T-helper 1 cell (primary cell): ENCODE results near the gene TMEM126A.
A peak's percentile ranks its signal among the peaks of the same experiment; 100 is the strongest.
"Not testable (repeated sequence)": the region's sequence is repeated elsewhere in the genome, so short reads cannot be mapped to it uniquely, and the experiment has no call there.

ENCODE experiments used
- DNase-seq, 5 donors: peaks; one replicate each; pipeline ENCODE4 v3.0.0-alpha.2; 2012 to 2020
- total RNA-seq, 4 donors: gene quantifications; one replicate each; lab custom pipeline; 2026; lab: John Stamatoyannopoulos, UW

TMEM126A gene
- 8.8 to 13.5 (median 12.1) reads per million in 4 donors for total RNA-seq

DNA sequence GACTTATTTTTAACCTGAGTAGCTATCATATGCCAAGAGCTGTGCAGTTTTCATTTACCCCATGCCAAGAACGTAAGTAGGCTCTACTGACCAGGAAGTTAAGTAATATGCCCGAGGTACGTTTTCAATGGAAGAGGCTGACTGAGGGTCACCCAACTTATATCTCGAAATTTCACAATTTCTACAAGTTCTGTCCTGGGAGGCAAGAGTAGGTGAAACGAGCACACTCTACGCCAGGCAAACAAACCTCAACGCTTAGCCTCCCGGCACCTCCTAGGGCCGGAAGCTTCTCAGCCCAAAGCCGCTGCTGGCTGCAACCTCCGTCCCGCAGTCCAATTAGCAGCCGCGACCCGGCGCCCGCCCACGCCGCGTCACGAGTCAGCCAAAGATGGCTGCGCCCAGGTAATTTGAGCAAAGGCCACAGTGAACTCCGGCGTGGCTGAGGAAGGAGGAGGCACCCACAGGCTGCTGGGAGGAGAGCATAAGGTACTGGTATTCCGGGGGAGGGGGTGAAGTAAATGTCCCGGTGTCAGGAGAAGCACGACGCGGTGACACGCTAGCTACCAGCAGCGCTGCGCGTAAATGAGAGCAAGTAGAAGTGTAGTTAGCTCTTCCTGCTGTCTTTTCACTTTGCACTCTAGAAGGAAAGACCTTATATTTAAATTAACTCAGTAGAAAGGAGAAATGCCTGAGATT, at the start of gene TMEM126A:
Gene TMEM126A, plus strand, starts transcription at position 364 of the 696 bp plus-strand sequence. CDS start 2,289 bp downstream, outside the sequence.
- DNase-seq, result peak; percentile 80 to 91 (median 86)

DNA sequence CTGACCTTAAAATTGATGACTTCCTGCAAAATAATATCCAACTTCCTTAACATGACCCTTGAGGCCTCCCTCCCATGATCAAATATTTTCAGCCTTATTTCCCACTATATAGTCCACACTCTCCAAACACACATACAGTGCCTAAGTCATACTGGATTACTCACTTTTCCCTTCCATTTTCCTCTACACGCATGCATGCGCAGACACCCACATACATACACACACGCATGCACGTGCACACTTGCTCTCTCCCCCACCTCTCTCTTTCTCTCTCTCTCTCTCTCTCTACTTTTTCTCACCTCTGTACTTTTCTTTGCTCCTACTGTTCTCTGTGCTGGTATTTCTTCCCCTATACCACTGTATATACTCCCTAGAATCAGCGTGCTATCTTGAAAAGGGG, 48.7 kb upstream of the TMEM126A start:
- no peak for DNase-seq

DNA sequence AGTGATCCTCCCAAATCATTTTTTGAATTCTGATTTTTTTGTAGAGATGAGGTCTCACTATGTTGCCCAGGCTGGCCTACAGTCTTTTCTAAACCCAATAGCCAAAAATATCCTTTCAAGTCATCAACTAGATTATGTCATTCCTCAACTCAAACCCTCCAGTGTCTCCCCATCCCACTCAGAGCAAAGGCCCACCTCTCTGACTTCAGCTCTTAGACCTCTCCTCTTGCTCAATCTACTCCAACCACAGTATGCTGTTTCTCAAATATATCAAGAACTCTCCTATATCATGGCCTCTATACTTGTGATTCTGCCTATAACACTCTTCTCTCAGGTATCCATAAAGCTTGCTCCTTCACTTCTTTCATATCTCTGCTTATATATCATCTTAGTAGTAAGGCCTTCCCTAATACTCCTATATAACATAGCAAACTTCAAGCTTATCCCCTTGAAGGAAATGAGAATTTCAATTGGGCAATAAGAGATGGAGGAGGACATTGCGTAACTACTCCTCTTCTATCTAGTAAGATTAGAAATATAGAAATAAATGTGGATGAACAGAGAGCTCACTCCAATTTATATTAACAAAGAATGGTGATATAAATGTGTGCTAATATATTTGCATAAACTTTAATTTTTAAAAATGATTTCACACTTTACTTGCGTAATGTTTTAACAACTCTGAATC, 45.1 kb upstream of the TMEM126A start:
- no peak for DNase-seq

DNA sequence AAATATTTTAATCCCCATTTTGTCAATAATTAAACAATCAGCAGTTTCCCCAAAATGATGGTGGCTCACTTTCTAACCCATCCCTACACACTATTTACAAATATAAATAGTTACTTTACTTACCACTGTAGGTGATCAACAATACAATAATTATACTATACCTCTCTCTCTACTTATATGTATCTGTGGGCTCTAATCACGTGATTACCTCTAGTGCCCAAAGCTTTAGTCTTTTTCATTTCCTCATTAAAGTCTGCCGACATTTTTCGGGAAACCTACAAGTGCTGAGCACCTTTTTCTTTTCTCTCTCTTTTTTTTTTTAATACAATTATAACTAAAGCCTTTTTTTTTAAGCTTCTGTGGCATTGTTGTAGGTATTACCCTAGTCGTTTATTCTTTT, 44.5 kb upstream of the TMEM126A start:
- DNase-seq, result no peak

DNA sequence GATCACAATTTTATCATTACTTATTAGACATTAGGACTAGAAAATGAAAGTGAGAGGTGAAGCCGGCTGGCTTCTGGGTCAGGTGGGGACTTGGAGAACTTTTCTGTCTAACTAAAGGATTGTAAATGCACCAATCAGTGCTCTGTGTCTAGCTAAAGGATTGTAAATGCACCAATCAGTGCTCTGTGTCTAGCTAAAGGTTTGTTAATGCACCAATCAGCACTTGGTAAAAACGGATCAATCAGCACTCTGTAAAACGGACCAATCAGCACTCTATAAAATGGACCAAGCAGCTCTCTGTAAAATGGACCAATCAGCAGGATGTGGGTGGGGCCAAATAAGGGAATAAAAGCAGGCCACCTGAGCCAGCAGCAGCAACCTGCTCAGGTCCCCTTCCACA, 41.5 kb upstream of the TMEM126A start:
- DNase-seq, result not testable (repeated sequence)

DNA sequence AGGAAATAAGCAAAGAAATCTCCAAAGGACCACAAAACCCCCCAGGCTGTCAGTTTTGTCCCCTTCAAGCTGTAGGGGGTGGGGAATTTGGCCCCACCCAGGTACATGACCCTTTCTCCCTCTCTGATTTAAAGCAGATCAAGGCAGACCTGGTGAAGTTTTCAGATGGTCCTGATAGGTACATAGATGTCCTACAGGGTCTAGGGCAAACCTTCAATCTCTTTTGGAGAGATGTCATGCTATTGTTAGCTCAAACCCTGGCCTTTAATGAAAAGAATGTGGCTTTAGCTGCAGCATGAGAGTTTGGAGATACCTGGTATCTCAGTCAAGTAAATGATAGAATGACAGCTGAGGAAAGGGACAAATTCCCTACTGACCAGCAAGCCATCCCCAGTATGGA, 39.1 kb upstream of the TMEM126A start:
- not testable (repeated sequence) for DNase-seq

DNA sequence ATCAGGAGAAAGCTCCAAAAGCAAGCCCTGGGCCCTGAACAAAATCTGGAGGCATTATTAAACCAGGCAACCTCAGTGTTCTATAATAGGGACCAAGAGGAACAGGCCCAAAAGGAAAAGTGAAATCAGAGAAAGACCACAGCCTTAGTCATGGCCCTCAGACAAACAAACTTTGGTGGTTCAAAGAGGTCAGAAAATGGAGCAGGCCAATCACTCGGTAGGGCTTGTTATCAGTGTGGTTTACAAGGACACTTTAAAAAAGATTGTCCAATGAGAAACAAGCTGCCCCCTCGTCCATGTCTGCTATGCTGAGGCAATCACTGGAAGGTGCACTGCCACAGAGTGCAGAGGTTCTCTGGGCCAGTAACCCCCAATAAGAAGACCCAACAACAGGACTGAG, 38.5 kb upstream of the TMEM126A start:
- DNase-seq, result not testable (repeated sequence)

DNA sequence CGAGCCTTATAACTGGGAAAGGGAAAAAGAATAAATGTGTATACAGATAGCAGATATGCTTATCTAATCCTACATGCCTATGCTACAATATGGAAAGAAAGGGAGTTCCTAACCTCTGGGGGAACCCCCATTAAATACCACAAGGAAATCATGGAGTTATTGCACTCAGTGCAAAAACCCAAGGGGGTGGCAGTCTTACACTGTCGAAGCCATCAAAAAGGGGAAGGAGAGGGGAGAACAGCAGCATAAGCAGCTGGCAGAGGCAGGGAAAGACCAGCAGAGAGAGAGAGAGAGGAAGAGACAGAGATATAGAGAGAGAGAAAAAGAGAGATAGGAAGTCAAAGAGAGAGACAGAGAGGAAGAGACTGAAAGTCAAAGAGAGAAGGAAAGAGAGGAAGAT, 36.1 kb upstream of the TMEM126A start:
- not testable (repeated sequence) for DNase-seq

DNA sequence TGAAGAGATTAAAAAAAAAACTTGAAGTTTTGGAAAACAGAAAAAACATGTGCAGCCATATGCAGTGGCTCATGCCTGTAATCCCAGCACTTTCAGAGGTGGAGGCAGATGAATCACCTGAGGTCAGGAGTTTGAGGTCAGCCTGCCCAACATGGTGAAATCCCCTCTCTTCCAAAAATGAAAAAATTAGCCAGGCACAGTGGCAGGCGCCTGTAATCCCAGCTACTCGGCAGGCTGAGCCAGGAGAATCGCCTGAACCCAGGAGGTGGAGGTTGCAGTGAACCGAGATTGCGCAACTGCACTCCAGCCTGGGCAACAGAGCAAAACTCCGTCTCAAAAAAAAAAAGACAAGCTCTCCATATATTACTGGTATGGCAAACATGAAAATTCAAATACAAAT, 28.3 kb upstream of the TMEM126A start:
- no peak for DNase-seq

DNA sequence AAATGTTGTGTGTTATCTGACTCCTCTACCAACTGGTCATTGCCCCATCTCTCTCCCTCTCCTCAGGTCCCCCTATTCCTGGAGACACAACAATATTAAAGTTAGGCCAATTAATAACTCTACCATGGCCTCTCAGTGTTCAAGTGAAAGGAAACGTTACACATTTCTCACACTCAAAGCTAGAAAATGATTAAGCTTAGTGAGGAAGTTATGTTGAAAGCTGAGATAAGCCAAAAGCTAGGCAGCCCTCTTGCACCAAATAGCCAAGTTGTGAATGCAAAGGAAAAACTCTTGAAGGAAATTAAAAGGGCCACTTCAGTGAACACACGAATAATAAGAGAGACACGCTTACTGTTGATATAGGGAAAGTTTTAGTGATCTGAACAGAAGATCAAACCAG, 27.5 kb upstream of the TMEM126A start:
- DNase-seq, result no peak

DNA sequence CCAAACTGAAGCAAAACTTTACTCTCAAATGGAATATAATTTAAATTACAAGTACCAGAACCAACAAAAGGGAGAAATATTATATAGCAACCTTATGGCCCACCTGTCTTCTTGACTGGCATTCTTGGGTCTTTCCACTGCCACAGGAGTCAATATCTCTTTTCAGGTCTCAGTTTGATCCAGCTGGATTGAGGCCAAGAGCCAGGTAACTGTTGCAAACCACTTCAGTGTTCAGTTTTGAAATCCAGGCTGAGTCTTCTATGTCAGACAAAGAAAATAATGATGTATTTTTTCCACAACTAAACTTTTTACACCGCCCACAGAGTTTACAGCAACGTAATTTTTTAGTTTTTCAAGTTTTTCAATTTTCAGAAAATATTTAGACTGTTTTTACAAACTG, 21.3 kb upstream of the TMEM126A start:
- DNase-seq, result no peak

DNA sequence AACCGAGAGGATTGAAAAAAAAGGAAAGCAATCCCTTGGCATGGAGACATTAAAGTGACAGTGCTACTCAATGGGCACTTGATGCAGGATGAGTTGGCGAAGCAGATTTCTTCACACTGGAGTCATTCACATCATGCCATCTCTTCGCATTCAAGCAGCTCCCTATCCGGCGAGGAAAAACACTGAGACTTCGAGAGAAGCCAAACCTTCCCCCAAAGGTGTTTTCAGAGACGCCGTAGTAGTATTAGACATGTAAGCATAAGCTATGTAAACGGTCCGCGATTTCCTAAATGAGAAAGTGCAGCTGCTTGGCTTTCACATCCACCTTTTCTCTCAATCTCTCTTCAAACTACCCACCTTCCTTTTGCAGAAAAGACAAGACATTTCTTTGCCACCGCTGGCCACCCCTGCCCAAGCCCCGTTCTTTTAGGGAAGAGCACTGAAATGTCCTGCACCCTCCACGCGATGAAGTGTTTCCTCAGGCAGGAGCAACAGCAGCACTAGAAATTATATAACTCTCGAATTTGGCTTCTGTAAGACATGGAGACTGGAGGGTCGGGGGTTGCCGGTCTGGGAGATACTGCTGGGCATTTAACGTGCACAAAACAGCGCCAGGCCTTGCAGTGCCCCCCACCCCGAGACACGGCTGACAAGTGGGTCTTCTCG, 20.3 kb upstream of the TMEM126A start, which contains the start of gene DLG2:
Gene DLG2, minus strand, starts transcription at position 13 of the 666 bp plus-strand sequence.
- DNase-seq, result no peak

DNA sequence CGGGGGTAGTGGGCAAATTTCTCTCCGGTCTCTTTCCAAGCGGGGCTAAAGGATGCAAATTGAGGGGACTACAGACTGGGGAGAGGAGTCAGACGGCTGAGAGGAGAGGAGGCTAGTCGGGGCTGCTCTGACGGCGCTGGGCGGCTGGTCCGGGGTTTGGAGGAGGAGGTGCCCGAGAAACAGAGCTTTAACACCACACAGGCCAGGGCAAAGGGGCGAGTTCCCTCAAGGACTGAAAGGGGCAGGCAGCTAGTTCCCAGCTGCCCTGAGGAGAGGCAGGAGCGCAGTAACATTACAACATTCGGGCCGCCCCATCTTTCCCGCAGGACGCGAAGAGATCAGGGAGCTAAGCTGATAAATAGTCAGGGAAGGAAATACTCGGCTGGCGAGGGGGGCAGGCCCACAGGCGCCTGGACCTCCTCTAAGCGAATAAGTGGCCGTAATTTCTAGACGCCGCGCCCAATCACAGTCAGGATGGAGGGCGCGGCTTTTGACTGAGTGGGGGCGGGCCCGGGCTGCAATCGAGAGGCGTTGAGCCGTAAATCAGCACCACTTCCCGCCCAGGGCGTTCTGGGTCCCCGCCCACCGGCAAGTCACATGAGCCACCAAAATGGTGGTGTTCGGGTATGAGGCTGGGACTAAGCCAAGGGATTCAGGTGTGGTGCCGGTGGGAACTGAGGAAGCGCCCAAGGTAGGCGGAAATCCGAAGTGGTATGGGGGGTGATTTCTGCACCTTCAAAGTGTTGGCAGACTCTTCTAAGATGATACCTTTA, 19.6 kb upstream of the TMEM126A start, which contains the start of gene TMEM126B:
Gene TMEM126B, plus strand, starts transcription at position 596 of the 773 bp plus-strand sequence. Its CDS starts 15 bp downstream, at position 611.
- peak; percentile 90 to 97 (median 95) for DNase-seq

DNA sequence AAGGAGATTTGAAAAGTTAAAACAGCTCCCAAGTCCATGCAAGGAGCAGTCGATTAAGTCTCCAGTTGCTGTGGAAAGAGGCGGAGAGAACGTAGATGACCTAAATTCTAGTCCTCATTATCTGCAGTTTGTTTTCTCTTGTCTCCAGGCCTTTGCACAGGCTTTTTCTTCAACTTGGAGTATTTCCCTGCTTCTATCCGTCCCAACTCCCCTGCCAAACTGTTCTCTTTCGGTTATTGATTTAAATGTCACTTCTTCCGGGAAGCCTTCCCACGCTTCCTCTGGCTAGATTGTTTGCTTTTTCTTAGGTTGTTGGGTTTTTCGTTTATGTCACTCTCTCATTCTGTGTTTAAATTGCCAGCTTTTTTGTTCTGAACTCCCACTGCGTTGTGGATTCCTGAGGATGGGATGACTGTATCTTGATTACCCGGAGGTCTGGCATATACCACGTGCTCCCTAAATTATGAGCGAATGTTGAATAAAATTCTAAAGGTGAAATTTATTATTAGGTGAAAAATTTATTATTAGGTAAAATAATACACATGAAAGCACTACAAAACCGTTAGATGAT, 18.9 kb upstream of the TMEM126A start:
- DNase-seq, result no peak

DNA sequence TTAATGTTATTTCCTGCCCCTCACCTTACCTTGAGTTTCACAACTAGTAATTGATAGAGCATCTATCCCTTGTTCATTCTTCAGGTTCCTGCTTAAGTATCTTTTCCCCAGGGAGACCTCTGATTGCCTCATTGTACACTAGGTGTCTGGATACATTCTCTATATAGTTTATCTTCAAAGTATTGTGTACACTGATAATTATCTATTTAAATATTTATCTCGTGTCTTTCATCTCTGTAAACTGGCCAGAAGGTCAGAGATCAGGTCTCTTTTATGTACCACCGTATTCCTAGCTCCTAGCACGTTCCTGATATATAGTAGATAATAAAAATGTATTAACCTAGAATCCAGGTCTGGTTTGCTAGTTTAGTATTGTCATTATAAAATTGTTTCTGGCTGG, 13.0 kb upstream of the TMEM126A start:
- DNase-seq, result no peak

DNA sequence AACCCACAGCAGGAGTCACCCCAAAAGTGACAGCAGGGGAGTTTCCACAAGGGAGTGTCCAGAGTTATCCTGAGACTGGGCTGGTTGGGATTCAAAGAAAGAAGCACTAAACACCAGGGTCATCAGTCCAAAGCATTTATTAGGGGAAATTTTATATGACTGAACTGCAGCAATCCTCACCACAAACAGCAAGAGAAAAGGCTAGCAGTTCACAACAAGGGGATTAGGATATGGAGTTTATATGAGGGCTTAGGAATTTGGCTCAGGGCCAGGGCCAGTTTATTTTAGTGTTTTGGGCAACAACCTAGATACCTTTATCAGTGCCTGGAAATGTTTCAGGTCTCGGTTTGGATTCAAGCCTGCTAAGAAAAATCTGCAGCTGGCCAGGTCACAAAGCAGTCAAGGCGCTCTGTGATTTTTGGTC, 4.6 kb upstream of the TMEM126A start:
- DNase-seq, result no peak

DNA sequence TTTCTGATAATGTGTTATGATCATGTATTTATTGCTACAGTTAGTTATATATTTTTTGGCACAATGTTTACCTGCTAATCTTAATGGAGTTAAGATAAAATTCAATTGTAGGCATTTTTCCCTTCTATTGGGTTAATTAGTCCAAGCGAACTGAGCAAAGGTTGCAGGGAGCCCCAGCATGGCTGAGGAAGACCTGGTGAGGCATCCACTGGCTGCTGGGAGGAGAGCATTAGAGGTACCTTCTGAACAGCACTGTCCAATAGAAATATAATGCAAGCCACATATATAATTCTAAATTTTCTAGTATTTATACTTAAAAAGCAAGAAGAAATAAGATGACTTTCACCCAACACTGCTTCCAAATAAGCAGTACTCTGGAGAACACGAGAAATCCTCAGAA, 689 bp upstream of the TMEM126A start:
- no peak for DNase-seq

DNA sequence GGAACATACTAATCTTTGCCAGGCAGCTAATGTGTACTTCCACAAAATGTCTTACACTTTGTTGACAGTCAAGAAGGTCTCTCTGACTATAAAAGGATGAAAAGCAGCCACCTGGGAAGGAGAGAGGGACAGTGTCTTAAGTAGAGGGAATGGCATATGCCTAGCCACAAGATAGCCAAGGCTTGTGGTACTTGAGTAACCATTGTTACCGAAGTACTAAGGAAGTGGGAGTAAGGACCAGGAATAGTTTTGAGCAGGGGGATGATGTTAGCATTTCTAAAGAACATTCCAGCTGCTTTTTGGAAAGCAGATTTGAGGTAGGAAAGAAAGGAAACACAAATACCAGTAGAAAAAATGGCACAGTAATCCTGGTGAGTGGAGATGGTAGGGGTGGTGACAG, 3.4 kb downstream of the TMEM126A start:
- no peak for DNase-seq

DNA sequence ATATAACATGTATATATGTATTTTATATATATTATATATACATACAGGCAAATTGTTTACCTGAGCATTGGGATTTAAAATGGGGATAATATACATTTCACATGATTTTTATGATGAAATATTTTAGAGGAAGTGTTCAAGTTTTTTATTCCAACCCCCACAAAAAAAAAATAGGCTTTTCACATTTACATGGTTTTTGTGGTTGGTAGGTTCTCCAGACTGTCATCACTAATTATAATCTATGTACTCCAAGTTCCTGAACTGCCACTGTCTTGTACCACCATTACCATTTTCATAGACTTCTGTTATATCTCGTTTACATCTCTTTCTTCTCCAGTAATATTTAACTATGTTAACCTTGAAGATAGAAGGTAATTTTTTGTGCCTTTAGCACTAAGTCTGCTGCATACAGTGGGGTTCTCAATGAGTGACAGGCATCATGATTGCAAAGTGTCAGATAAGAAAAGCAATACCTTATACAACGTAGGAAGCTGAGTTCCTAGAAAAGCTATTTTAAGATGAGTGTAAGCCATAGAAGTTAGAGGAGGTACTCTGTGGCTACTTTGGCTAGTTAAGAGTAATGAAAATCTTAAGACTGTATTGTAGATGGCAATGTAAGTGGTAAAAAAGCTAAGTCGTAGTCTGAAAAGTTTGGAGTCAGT, 5.2 kb downstream of the TMEM126A start:
- no peak for DNase-seq

DNA sequence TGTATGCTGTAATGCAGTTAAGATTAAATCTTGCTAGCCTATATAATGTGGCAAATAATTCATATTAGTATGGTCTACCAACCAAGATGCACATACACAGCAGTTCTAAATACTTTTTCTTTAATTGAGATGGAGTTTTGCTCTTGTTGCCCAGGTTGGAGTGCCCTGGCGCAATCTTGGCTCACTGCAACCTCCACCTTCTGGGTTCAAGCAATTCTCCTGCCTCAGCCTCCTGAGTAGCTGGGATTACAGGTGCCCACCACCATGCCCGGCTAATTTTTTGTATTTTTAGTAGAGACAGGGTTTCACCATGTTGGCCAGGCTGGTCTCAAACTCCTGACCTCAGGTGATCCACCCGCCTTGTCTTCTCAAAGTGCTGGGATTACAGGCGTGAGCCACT, 6.6 kb downstream of the TMEM126A start:
- DNase-seq, result not testable (repeated sequence)

DNA sequence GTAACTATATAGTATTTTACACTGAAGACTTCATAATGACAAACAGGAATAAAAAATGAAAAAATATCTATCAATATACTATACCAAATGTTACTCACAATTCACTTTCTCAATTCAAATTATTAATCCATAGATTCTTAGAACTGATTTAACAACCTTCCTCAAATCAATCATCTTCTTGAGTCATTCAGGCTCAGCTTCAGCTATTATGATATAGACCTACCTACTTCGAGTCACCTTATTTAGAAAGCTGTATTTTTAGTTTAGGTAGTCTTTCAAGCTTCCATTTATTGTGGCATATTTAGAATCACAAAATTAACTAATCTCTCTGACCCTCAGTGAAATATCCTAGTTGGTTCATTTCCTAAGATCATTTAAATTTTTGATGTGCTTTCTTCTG, 9.0 kb downstream of the TMEM126A start:
- DNase-seq, result no peak

DNA sequence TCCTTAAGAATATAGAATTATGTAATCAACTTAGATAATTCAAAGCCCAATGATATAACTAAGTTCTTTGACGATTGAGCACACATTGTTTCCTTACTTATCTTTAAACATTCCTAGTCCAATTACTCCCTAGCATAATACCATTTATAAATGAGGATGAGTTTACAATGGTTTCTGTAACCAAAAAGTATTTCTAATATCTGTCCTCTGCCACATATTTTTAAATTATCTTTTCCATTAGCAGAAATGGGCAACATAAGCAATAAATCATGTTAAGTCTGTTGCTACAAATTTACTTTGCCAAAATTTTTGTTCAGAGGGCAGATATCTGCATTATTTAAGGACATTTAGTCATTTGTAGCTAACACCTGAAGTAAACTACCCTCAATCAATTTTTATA, 10.4 kb downstream of the TMEM126A start:
- no peak for DNase-seq
